Measurements from ENCODE around the gene KRT17.
A peak's percentile ranks its signal among the peaks of the same experiment; 100 is the strongest.
"Not testable (repeated sequence)": the region's sequence is repeated elsewhere in the genome, so short reads cannot be mapped to it uniquely, and the experiment has no call there.

The KRT17 gene

GRCh38 chr17:41586863-41587495 lies 37.4 kb downstream of the KRT17 start, which contains the start of gene KRT14:
TSS of gene KRT14 (minus strand) at chr17:41586895. CDS start at chr17:41586834, 61 bp downstream.
- Histone ChIP-seq H2AK5ac (ENCODE audit: low read depth, low read length) (peak within 1 kb of the TSS; percentile 89), H3K4me1 (ENCODE audit: control insufficient read depth in 2 of 2, insufficient read depth in 1 of 2, low read depth in 1 of 2, low read length in 2 of 2) (no peaks in the 10 kb centered on the region), H4K8ac (ENCODE audit: low read depth, low read length) (no peak within 1 kb of the TSS), H3K14ac (ENCODE audit: low read length) (no peak within 1 kb of the TSS), H4K91ac (ENCODE audit: low read depth, low read length, poor library complexity) (no peak within 1 kb of the TSS), H3K23ac (ENCODE audit: low read depth, low read length, poor library complexity) (no peak within 1 kb of the TSS), H3K79me1 (ENCODE audit: low read depth, low read length) (peaks cover 2% of the 10 kb centered on the region), H2BK120ac (ENCODE audit: low read depth, low read length) (no peak within 1 kb of the TSS), H2AFZ (ENCODE audit: low read length) (no peak within 1 kb of the TSS), H3K36me3 (replicated peaks in 1 of 2; ENCODE audit: control insufficient read depth in 2 of 2, insufficient read depth in 2 of 2, low read length in 2 of 2) (no peaks in the 10 kb centered on the region), H2BK12ac (ENCODE audit: low read length) (no peak within 1 kb of the TSS), H3K9ac (ENCODE audit: low read depth, low read length, poor library complexity) (no peak within 1 kb of the TSS), H3K27ac (replicated peaks; ENCODE audit: low read length) (no peak within 1 kb of the TSS), H3K9me3 (replicated peaks in 1 of 2; ENCODE audit: control insufficient read depth in 2 of 2, insufficient read depth in 1 of 2, low read depth in 1 of 2, low read length in 2 of 2) (no peaks in the 10 kb centered on the region), H2BK5ac (ENCODE audit: low read length) (peak within 1 kb of the TSS; percentile 13), H2BK15ac (ENCODE audit: low read length) (no peak within 1 kb of the TSS), H3K27me3 (ENCODE audit: control insufficient read depth in 3 of 3, insufficient read depth in 3 of 3, low read depth in 1 of 3, low read length in 3 of 3) (peaks cover 0 to 4% (median 0%) of the 10 kb centered on the region in 3 experiments), H3K4ac (ENCODE audit: low read length) (peak within 1 kb of the TSS; percentile 76), H3K4me3 (ENCODE audit: low read length in 2 of 2) (no peak within 1 kb of the TSS), H3K4me2 (ENCODE audit: insufficient read depth, low read length, poor library complexity, severe bottlenecking) (no peak within 1 kb of the TSS), H3K18ac (ENCODE audit: low read length) (peak within 1 kb of the TSS; percentile 28)
- no CpG with 5 or more reads among the region's 15 CpGs for WGBS, 2 donors (ENCODE audit: extremely low coverage in 2 of 2, insufficient read length in 2 of 2, insufficient replicate concordance in 1 of 2)
- DNase-seq (ENCODE audit: low spot score) = no peak

DNA sequence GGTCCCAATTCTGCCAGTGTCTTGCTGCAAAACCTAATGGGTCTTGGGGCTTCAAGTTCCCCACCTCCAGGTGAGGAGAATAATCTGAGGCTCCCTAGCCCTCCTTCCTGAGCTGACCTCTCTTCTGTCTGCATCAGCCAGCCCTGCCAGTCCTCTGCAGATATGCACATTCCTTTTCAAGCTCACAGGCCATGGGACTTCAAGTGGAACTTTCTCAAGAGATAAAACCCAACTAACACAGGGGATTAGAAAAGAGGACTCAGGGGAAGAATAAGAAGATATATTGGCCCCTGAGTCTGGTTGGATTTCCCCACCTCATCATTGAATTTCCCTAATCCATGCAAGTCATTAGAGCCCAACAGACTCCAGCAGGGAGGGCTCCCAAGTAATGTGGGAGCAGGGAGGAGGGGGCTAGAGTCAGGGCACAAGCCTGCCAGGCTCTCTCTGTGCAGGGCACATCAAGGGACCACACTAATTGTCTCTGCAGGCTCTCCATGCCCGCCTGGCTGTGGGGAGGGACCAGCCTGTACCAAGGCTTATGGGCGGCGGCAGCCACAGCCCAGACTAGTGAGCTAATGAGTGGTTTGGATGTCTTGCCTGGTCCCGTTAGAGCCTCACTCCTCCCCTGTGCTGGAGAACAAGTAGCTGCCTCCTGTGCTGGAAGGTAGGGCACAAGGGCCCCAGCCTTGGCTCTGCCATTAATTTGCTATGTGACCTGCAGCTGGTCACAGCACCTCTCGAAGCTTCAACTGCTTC lies 38.9 kb downstream of the KRT17 start:
- no peaks in the 10 kb centered on the region for H3K36me3 ChIP-seq (replicated peaks in 1 of 2; ENCODE audit: control insufficient read depth in 2 of 2, insufficient read depth in 2 of 2, low read length in 2 of 2)
- H2BK12ac ChIP-seq (ENCODE audit: low read length) = no peak overlapping the region
- no peak overlapping the region for H2AFZ ChIP-seq (ENCODE audit: low read length)
- H2AK5ac ChIP-seq (ENCODE audit: low read depth, low read length) = peak overlapping the region; percentile 50
- H3K27ac ChIP-seq (replicated peaks; ENCODE audit: low read length) = no peak overlapping the region
- H2BK15ac ChIP-seq (ENCODE audit: low read length) = no peak overlapping the region
- H3K27me3 ChIP-seq (ENCODE audit: control insufficient read depth in 3 of 3, insufficient read depth in 3 of 3, low read depth in 1 of 3, low read length in 3 of 3) = peaks cover 0 to 4% (median 0%) of the 10 kb centered on the region in 3 experiments
- no peak overlapping the region for H4K91ac ChIP-seq (ENCODE audit: low read depth, low read length, poor library complexity)
- no peak overlapping the region for H4K8ac ChIP-seq (ENCODE audit: low read depth, low read length)
- no peak overlapping the region for H3K4me2 ChIP-seq (ENCODE audit: insufficient read depth, low read length, poor library complexity, severe bottlenecking)
- no CpG with 5 or more reads among the region's 5 CpGs for WGBS, 2 donors (ENCODE audit: extremely low coverage in 2 of 2, insufficient read length in 2 of 2, insufficient replicate concordance in 1 of 2)
- DNase-seq (ENCODE audit: low spot score) = no peak
- H3K9me3 ChIP-seq (replicated peaks in 1 of 2; ENCODE audit: control insufficient read depth in 2 of 2, insufficient read depth in 1 of 2, low read depth in 1 of 2, low read length in 2 of 2) = no peaks in the 10 kb centered on the region
- no peak overlapping the region for H3K9ac ChIP-seq (ENCODE audit: low read depth, low read length, poor library complexity)
- H2BK120ac ChIP-seq (ENCODE audit: low read depth, low read length) = no peak overlapping the region
- H3K14ac ChIP-seq (ENCODE audit: low read length) = no peak overlapping the region
- H3K79me1 ChIP-seq (ENCODE audit: low read depth, low read length) = peaks cover 2% of the 10 kb centered on the region
- H3K18ac ChIP-seq (ENCODE audit: low read length) = no peak overlapping the region
- no peak overlapping the region for H2BK5ac ChIP-seq (ENCODE audit: low read length)
- no peaks in the 10 kb centered on the region for H3K4me1 ChIP-seq (ENCODE audit: control insufficient read depth in 2 of 2, insufficient read depth in 1 of 2, low read depth in 1 of 2, low read length in 2 of 2)
- H3K23ac ChIP-seq (ENCODE audit: low read depth, low read length, poor library complexity) = no peak overlapping the region
- H3K4me3 ChIP-seq (ENCODE audit: low read length in 2 of 2) = no peak overlapping the region
- H3K4ac ChIP-seq (ENCODE audit: low read length) = no peak overlapping the region

GRCh38 chr17:41584331-41584927 lies 39.9 kb downstream of the KRT17 start:
- not testable (repeated sequence) for H3K18ac ChIP-seq (ENCODE audit: low read length); H2BK12ac ChIP-seq (ENCODE audit: low read length); H3K27me3 ChIP-seq (ENCODE audit: control insufficient read depth in 3 of 3, insufficient read depth in 3 of 3, low read depth in 1 of 3, low read length in 3 of 3); H4K91ac ChIP-seq (ENCODE audit: low read depth, low read length, poor library complexity); H3K4me1 ChIP-seq (ENCODE audit: control insufficient read depth in 2 of 2, insufficient read depth in 1 of 2, low read depth in 1 of 2, low read length in 2 of 2); H3K36me3 ChIP-seq (replicated peaks in 1 of 2; ENCODE audit: control insufficient read depth in 2 of 2, insufficient read depth in 2 of 2, low read length in 2 of 2); H3K9ac ChIP-seq (ENCODE audit: low read depth, low read length, poor library complexity); H3K23ac ChIP-seq (ENCODE audit: low read depth, low read length, poor library complexity); H2BK15ac ChIP-seq (ENCODE audit: low read length); H3K27ac ChIP-seq (replicated peaks; ENCODE audit: low read length); H2AK5ac ChIP-seq (ENCODE audit: low read depth, low read length); H3K9me3 ChIP-seq (replicated peaks in 1 of 2; ENCODE audit: control insufficient read depth in 2 of 2, insufficient read depth in 1 of 2, low read depth in 1 of 2, low read length in 2 of 2); H3K4me2 ChIP-seq (ENCODE audit: insufficient read depth, low read length, poor library complexity, severe bottlenecking); H3K14ac ChIP-seq (ENCODE audit: low read length); H2AFZ ChIP-seq (ENCODE audit: low read length); H3K79me1 ChIP-seq (ENCODE audit: low read depth, low read length); H3K4me3 ChIP-seq (ENCODE audit: low read length in 2 of 2); DNase-seq (ENCODE audit: low spot score); H2BK5ac ChIP-seq (ENCODE audit: low read length); H4K8ac ChIP-seq (ENCODE audit: low read depth, low read length); H2BK120ac ChIP-seq (ENCODE audit: low read depth, low read length); H3K4ac ChIP-seq (ENCODE audit: low read length)
- no CpG with 5 or more reads among the region's 8 CpGs for WGBS, 2 donors (ENCODE audit: extremely low coverage in 2 of 2, insufficient read length in 2 of 2, insufficient replicate concordance in 1 of 2)
